ENCODE measurements around the gene SFMBT2.

DNA sequence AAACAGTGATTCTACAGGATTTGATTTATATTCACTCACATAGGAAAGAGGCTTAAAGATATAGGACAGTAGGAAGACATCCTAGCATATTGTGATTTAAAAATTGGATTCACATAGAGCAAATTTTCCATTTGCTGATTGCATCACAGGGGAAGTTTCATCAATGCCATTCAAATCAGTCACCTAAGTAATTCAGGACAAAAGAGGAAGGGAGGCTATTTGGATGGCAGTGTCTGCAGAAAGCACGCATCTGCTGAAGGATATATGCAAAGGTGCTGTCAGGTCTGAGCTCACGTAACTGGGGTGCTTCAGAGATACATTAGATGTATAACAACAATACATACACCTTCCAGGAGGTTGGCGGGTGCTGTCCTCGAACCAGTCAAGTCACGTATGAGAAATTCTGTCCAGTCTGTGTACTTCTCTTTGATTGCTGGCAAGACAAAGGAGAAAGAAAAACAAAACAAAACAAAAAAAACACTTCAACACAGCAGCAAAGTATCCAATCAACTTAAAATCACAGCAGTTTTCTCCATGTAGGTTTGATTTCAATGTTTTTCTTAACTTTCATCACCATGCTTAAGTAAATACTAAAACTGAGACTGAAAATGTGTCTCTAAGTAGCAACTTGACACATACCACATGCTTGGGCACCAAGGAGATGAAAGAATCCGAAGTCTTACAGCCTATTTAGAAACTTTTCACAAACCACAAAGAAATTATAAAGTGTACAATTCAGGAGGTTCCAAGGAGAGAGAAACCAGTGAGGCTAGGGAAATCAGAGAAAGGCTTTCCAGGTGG is 125.1 kb downstream of the SFMBT2 start:
- TF ChIP-seq, protein P1, sequence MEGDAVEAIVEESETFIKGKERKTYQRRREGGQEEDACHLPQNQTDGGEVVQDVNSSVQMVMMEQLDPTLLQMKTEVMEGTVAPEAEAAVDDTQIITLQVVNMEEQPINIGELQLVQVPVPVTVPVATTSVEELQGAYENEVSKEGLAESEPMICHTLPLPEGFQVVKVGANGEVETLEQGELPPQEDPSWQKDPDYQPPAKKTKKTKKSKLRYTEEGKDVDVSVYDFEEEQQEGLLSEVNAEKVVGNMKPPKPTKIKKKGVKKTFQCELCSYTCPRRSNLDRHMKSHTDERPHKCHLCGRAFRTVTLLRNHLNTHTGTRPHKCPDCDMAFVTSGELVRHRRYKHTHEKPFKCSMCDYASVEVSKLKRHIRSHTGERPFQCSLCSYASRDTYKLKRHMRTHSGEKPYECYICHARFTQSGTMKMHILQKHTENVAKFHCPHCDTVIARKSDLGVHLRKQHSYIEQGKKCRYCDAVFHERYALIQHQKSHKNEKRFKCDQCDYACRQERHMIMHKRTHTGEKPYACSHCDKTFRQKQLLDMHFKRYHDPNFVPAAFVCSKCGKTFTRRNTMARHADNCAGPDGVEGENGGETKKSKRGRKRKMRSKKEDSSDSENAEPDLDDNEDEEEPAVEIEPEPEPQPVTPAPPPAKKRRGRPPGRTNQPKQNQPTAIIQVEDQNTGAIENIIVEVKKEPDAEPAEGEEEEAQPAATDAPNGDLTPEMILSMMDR (conservative IDR thresholded peaks at IDR 0.05; ENCODE audit: low read length) = no peak
- no peak for TF ChIP-seq EZH2phosphoT487 (IDR thresholded peaks at IDR 0.05; ENCODE audit: borderline replicate concordance, low read depth, low read length)

Data from OCI-LY7 (cell line).